Activated CD4-positive, CD25-positive, alpha-beta regulatory T cell (primary cell): Measurements from ENCODE around the gene LENG1.
"Not testable (repeated sequence)": the region's sequence is repeated elsewhere in the genome, so short reads cannot be mapped to it uniquely, and the experiment has no call there.

Experiments used
- DNase-seq, 4 experiments: peaks; one replicate each; lab custom pipeline; 2025; lab: John Stamatoyannopoulos, UW

LENG1 gene

DNA sequence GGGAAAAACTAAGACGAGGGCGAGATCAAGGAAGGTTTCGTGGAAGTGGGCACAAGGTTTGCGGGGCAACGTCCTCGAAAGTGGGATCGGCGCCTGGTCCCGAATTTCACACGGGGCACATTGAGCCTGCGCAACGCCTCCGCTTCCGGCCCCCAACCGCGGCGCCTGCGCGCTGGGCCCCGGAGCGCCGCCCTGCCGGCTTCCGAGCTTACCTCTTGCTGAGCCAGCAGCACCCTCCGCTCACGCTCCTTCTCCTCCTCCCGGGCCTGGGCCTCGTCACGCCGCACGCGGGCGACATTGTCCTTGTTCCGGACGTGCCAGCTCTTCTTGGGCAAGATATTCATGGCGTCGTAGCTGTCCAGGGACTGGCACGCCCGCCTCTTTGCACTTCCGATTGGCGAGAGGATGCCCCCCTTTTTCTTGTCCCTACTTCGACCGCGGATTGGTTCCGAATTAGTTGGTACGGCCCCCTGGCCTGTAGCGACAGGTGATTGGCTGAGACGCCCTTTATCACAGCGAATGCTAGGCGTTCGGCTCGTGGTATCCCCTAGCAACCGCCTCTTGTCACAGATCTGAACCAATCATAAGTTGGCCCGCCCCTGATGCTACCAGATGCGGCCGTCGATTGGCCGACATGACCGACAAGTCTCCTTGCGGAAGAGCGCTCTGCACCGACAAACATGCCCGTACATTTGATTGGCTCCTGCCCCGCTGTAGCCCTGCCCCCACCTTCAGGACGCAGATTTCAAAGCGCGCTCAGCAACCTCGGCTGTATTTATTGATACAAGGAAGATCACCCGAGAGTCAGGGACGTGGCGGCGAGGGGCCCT lies at the start of gene LENG1:
LENG1 (minus strand) TSS at position 370 of the 830 bp plus-strand sequence; CDS start at position 344, 26 bp downstream.
- DNase-seq: peak; percentile 85 to 97 (median 93)

DNA sequence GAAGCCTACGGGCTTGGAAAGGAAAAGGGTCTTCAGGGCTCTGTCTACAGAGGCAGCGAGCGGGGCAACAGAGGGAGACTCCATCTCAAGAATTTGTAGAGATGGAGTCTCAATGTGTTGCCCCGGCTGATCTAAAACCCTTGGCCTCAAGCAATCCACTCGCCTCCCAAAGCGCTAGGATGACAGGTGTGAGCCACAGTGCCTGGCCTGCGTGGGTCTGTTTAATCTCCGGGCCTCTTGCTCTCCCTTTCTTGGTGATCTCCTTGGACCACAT lies 49.2 kb upstream of the LENG1 start:
- DNase-seq: no peak

DNA sequence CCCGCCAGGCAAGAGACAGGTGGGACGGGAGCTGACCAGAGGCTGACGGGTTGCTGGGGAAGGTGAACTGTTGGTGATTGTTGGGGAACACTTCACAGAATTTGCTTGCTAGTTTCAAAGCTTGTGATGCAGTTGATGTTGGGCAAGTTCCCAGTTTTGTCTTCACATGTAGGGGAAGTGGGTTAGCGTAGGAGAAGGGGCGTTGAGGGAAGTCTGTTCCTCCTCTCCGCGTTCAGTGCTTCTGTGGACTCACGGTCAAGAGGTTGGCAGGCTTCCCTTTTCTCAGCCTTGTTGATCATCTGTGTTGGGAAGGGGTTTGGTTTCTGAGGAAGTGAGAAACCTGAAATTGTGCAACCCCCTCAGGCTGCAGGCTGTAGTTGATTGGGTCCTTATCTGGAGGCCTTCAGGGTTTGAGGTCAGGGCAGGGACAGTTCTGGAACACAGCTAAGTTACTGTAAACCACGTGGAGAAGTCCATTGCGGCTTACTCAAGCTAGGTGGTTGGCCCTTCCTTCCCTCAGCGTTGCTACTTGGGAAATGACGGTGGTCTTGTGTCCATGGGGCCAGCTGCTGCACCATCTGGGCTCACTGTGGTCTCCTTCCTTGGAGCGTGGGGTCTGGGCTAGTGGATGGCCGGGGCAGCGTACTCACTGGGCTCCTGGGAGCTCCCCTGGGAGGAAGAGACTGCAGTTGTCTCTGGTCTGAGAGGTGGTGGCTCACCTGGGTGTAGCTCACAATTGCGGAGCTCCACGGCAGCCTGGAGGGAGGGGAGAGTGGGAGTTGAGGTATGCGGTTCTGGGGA lies 48.7 kb upstream of the LENG1 start:
- no peak for DNase-seq

DNA sequence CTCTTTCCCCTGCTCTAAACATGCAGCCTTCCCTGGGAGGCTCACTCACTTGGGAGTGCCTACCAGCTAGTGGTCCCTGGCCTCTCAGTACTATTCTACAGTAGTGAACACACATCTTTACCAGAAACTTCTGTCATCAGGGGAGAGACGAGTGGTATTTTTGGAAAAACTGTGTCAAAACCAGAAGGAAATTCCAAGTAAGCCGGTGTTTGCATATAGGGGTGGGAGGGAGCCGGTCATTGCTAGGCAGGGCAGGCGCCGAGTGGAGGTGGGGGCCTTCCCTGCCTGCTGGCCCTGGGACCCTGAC lies 48.1 kb upstream of the LENG1 start:
- DNase-seq: no peak

DNA sequence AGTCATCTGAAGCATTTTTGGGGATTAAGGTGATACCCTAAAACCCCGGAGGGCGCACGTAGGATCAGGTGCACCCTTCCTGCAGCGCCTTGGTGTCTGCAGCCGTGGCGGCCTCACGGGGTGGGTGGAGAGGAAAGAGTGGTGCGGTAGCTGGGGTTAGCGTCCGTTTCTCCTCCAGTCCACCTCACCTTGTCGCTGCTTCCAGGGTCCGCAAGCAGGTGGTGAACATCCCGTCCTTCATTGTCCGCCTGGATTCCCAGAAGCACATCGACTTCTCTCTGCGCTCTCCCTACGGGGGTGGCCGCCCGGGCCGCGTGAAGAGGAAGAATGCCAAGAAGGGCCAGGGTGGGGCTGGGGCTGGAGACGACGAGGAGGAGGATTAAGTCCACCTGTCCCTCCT lies 47.7 kb upstream of the LENG1 start:
- DNase-seq: not testable (repeated sequence)

DNA sequence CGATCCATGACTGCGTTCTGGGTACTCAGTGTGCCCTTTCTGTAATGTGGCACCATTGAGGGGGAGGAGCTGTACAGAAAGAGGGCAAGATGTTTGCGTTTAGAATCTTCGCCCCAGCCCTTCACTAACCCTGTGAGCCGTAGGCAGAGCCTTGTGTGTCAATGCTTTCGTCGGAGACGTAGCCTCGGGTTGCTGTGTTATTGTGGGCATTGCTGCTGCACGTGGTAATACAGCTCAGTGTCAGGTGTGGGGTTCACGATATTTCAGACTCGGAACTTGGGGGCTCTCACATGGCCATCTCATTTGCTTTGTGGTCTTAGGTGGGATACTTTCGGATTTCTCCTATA lies 47.3 kb upstream of the LENG1 start:
- DNase-seq: no peak

DNA sequence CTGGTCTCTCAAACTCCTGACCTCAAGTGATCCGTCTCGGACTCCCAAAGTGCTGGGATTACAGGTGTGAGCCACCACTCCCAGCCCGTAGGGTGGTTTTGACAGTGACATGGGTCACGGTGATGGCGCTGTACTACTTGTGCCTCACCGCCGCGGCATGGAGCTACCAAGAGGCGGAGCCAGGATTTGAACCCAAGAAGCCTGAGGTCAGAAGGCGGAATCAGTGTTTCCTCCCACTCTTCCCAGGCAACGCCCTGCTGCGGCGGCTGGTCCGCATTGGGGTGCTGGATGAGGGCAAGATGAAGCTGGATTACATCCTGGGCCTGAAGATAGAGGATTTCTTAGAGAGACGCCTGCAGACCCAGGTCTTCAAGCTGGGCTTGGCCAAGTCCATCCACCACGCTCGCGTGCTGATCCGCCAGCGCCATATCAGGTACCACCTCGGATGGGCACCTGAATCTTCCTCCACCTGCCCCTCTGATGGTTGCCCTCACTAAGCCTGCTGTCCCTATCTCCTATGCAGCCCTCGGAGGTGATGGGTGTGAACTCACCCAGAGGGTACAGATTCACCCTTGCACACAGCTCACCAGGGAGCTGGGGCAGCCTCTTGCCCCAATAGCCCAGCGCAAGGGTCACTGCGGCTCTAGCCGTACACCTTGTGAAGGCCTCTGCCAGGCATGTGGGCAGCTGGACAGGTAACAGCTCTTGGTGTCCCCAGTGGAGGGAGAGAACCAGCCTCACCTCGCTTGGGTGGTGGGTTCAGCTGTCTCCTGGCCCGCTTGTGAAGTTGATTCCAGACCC lies 46.7 kb upstream of the LENG1 start:
- no peak for DNase-seq

DNA sequence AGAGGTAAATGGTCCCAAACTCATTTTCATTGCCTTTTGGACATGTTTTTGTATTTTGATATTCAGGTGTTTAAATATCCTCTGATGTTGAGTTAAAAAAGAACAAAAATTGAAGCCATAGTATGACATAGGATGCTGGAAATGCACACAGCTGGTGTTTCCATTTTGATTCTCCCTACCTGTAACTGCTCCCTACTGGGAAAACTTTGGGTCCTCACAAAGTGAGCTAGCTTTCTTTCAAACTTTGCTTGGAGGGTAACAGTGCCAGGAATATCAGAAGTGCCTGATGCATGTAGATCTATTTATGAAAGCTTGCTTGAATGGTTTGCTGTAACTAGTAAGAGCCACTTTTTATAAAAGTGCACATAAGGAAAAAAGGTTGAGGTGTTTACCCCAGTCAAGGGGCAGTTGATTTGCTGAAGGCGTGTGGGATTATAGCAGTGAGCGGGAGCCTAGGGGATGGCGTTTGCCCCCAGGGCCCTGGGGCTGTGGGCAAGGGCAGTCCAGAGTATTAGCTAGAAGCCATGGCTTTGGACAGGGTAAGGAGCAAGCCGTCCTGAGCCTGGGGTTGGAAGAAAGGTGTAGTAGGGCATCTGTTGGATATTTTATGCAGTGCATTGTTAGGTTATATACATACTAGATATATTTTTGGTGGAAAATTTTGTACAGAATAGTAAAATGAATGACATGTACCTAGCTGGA lies 45.4 kb upstream of the LENG1 start:
- DNase-seq: no peak

DNA sequence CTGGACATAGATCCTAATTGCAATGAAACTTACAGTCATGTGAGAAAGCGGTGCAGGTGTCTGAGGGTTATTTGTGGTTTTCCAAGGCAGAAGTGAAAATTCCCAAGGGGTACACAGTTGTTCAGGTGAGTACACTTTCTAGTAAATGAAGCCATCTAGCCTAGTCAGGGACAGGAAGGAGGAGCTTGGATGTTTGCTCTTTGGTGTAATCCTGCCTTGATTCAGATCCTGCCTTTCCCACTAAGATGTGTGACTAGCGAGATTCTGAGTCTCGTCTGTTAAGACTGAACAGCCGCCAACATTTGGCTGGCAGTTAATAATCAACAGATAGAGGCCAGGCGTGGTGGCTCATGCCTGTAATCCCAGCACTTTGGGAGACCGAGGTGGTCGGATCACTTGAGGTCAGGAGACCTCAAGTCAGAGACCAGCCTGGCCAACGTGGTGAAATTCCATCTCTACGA lies 43.7 kb upstream of the LENG1 start:
- DNase-seq: no peak

DNA sequence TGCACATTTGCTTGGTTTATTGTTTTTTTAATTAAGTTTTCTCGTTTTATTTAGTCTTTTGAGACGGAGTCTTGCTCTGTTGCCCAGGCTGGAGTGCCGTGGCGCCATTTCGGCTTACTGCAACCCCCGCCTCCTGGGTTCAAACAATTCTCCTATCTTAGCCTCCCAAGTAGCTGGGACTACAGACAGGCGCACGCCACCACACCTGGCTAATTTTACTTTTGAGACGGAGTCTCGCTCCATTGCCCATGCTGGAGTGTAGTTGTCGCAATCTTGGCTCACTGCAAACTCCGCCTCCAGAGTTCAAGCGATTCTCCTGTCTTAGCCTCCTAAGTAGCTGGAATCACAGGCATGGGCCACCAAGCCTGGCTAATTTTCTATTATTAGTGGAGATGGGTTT lies 42.5 kb upstream of the LENG1 start:
- DNase-seq: no peak

DNA sequence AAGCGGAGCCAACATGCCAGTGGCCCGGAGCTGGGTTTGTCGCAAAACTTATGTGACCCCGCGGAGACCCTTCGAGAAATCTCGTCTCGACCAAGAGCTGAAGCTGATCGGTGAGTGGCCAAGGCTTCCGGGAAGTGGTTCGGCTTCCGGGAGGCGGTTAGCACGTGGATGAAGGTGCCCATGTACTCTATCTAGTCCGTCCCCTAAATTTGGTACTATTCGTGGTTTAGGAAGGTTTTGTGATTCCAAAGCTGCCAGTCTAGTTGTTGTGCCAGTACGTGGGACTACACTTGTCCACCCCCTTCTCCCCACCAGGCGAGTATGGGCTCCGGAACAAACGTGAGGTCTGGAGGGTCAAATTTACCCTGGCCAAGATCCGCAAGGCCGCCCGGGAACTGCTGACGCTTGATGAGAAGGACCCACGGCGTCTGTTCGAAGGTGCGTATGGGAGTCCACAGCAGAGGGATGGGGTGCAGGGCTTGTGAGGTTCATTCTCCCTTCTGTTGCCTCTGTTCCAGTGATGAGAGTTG lies 41.7 kb upstream of the LENG1 start:
- DNase-seq: no peak

DNA sequence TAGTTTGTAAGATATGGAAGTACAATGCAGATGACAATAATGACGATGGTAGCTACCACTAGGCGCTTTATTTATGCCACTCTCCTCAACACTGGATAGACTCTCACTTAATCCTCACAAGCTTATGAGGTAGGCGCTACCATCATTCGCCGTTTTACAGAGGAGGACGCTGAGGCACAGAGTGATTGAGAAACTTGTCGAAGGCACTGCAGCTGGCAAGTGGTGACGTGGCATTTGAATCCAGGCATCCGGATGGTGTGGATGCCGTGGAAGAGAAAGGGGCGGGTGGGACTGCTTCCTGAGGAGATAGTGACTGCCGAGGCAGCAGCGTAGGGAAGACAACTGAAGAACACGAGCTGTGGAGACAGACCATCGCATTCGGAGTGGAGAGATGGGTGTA lies 39.9 kb upstream of the LENG1 start:
- DNase-seq: no peak

DNA sequence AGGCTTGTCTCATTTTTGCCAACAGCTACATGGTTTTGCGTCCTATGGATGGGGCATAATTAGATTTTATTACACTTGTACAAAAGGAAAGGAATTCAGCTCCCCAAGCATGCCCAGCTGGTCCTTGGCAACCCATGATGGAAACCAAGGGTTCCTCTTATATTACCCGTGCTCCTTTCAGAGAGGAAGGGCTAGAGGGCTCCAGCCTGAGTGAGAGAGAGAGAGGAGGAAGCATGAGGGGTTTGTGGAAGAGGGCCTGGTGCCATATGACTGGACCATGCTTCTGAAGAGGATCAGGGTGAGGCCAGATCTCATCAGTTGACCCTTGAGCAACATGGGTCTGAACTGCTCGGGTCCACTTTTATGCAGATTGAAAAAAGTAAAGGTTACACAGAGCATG lies 37.6 kb upstream of the LENG1 start:
- no peak for DNase-seq

DNA sequence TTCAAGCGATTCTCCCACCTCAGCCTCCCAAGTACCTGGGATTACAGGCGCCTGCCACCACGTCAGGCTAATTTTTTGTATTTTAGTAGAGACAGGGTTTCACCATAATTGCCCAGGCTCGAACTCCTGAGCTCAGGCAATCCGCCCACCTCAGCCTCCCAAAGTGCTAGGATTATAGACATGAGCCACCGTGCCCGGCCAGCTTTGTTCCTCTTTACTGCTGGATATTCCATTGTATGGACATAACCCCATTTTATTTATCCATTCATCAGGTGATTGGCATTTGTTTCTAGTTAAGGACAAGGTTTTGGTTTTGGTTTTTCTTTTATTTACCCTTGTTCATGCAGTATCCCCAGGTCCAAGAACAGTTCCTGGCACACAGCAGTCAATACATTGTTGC lies 37.0 kb upstream of the LENG1 start:
- DNase-seq: no peak

DNA sequence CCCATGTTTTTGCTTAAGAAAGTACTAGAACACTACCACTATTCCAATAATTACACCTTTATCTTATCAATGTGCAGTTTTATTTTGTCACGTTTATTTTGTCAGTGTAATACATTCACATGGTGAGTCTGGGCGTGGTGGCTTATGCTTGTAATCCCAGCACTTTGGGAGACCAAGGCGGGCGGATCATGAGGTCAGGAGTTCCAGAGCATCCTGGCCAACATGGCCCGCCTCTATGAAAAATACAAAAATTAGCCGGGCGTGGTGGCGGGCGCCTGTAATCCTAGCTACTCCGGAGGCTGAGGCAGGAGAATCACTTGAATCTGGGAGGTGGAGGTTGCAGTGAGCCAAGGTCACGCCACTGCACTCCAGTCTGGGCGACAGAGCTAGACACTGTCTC lies 34.9 kb upstream of the LENG1 start:
- DNase-seq: not testable (repeated sequence)

DNA sequence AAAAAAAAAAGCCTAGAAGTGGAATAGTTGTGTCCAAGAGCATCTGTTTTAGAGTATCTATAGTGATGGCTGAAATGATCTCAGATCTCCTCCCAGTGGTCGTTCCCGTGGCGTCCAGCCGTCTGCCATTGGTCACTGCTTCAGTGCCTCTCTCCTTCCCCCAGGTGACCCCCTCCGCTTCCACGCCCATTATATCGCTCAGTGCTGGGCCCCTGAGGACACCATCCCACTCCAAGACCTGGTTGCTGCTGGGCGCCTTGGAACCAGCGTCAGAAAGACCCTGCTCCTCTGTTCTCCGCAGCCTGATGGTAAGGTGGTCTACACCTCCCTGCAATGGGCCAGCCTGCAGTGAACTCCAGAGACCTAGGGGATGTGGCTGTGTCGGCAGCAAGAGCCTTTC lies 33.5 kb upstream of the LENG1 start:
- DNase-seq: no peak

DNA sequence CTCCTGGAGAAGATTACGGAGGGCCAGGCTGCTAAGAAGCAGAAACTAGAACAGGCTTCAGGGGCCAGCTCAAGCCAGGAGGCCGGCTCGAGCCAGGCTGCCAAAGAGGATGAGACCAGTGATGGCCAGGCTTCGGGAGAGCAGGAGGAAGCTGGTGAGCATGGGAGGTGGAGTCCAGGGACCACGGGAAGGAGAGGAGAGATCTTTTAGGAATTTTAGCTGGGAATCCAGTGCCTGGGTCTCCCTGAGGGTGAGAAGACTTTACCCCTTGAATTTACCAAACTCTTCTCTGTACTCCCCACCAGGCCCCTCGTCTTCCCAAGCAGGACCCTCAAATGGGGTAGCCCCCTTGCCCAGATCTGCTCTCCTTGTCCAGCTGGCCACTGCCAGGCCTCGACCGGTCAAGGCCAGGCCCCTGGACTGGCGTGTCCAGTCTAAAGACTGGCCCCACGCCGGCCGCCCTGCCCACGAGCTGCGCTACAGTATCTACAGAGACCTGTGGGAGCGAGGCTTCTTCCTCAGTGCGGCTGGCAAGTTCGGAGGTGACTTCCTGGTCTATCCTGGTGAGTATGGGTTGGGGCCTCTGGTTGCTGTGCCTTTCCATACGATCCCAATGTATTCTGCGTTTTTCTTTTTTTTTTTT lies 32.4 kb upstream of the LENG1 start:
- DNase-seq: no peak

DNA sequence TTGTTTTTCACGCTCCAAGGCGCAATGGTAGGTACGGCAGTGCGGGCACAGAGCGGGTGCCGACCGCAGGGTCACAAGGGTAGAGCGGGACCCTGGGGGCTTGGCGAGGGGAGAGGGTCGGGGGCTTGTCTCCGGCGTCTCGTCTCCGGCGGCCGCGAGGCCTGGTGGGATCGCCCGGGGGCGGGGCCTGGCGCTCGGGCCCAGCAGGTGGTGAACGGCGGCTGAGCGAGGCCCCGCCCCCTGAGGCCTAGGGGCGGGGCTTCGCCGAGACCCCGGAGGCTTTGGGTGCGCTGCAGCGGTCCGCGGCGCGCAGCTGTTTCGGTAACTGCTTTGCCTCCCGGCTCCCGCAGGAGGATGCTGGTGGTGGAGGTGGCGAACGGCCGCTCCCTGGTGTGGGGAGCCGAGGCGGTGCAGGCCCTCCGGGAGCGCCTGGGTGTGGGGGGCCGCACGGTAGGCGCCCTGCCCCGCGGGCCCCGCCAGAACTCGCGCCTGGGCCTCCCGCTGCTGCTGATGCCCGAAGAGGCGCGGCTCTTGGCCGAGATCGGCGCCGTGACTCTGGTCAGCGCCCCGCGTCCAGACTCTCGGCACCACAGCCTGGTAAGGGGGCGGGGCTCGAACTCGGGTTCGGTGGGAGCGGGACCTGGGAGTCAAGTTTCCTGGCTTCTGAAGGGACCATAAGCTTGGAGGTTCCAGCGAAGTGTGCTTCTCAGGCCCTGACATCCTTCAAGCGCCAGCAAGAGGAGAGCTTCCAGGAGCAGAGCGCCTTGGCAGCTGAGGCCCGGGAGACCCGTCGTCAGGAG lies 31.7 kb upstream of the LENG1 start, which contains the start of gene TSEN34:
TSEN34 (plus strand) TSS at position 298 of the 800 bp plus-strand sequence; CDS start at position 355, 57 bp downstream.
- peak; percentile 87 to 92 (median 89) for DNase-seq

DNA sequence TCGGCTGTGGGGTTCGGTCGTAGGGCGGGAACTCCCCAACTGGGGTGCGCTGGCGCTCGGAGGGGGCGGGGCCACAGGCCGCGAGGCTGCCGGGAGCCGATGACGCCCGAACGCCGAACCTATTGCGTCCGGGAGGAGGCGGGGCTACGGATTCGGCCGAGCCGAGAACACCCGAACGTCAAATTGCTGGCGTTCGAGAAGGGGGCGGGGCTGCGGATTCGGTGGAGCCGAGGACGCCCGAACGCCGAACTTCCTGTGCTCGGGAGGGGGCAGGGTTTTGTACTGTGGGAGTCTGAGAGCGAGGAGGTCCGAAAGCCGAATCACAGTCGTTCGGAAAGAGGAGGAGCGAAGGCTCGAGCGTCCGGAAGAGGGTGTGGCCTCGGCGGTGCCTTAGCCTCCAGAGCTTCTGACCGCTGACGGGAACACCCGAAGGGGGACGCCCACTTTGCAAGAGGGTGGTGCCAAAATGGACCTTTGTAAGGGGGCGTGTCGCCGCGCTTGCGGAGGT lies 31.0 kb upstream of the LENG1 start:
- DNase-seq: peak; percentile 99 to 100 (median 99)
